Measurements from ENCODE around the gene ACAD11.
"Not testable (repeated sequence)": the region's sequence is repeated elsewhere in the genome, so short reads cannot be mapped to it uniquely, and the experiment has no call there.

The ACAD11 gene

GRCh38 chr3:132564070-132564465 is 95.5 kb downstream of the ACAD11 start:
- H3K9me3 Mint-ChIP-seq = peaks cover 4% of the 10 kb centered on the region

GRCh38 chr3:132563420-132564069 is 96.1 kb downstream of the ACAD11 start:
- Mint-ChIP-seq H3K9me3 (peaks cover 4% of the 10 kb centered on the region), H3K4me1 (no peaks in the 10 kb centered on the region), H3K27me3 (ENCODE audit: low read depth, poor library complexity) (no peaks in the 10 kb centered on the region), H3K27ac (no peak overlapping the region), H3K36me3 (ENCODE audit: low read depth) (peaks cover 29% of the 10 kb centered on the region), H3K4me3 (no peak overlapping the region)
- no peak for DNase-seq
- TF ChIP-seq CTCF (IDR thresholded peaks at IDR 0.05) = no peak

More at GRCh38 chr3:132564070-132564465, 95.5 kb downstream of the ACAD11 start:
- Mint-ChIP-seq H3K36me3 (ENCODE audit: low read depth) (peaks cover 29% of the 10 kb centered on the region), H3K27me3 (ENCODE audit: low read depth, poor library complexity) (no peaks in the 10 kb centered on the region), H3K4me1 (no peaks in the 10 kb centered on the region), H3K4me3 (no peak overlapping the region), H3K27ac (no peak overlapping the region)
- TF ChIP-seq CTCF (IDR thresholded peaks at IDR 0.05) = no peak
- DNase-seq = no peak

GRCh38 chr3:132561003-132561402 is 98.6 kb downstream of the ACAD11 start:
- no peak for DNase-seq
- no peak for TF ChIP-seq CTCF (IDR thresholded peaks at IDR 0.05)
- Mint-ChIP-seq H3K4me3 (no peak overlapping the region), H3K4me1 (peaks cover 4% of the 10 kb centered on the region), H3K27ac (no peak overlapping the region), H3K9me3 (peaks cover 4% of the 10 kb centered on the region), H3K36me3 (ENCODE audit: low read depth) (peaks cover 29% of the 10 kb centered on the region), H3K27me3 (ENCODE audit: low read depth, poor library complexity) (no peaks in the 10 kb centered on the region)

- no peak for TF ChIP-seq CTCF (IDR thresholded peaks at IDR 0.05)
- peaks cover 4% of the 10 kb centered on the region for H3K4me1 Mint-ChIP-seq
- H3K4me3 Mint-ChIP-seq = no peak overlapping the region
- DNase-seq = no peak
- H3K27ac Mint-ChIP-seq = no peak overlapping the region
- H3K27me3 Mint-ChIP-seq (ENCODE audit: low read depth, poor library complexity) = peaks cover 3% of the 10 kb centered on the region
- no peaks in the 10 kb centered on the region for H3K9me3 Mint-ChIP-seq
- H3K36me3 Mint-ChIP-seq (ENCODE audit: low read depth) = peaks cover 13% of the 10 kb centered on the region
These were observed 103.0 kb downstream of the ACAD11 start for GRCh38 chr3:132556508-132557159.

GRCh38 chr3:132556036-132556386 is 103.6 kb downstream of the ACAD11 start:
- not testable (repeated sequence) for H3K4me3 Mint-ChIP-seq; H3K9me3 Mint-ChIP-seq; H3K4me1 Mint-ChIP-seq; H3K27me3 Mint-ChIP-seq (ENCODE audit: low read depth, poor library complexity); H3K36me3 Mint-ChIP-seq (ENCODE audit: low read depth); DNase-seq
- peak overlapping the region; percentile 4 for H3K27ac Mint-ChIP-seq

- Mint-ChIP-seq H3K36me3 (ENCODE audit: low read depth) (peaks cover 5% of the 10 kb centered on the region), H3K9me3 (no peaks in the 10 kb centered on the region), H3K27me3 (ENCODE audit: low read depth, poor library complexity) (peaks cover 3% of the 10 kb centered on the region), H3K4me3 (no peak overlapping the region), H3K27ac (peak overlapping the region; percentile 4), H3K4me1 (peaks cover 4% of the 10 kb centered on the region)
- TF ChIP-seq CTCF (IDR thresholded peaks at IDR 0.05) = no peak
- no peak for DNase-seq
These were observed 104.1 kb downstream of the ACAD11 start for GRCh38 chr3:132555306-132556035.

Measured in nephron progenitor cell (in vitro differentiated cells).